ENCODE data around the gene NFASC. TPM values are rescaled to one million over a fixed set of nuclear protein-coding genes. Genes with fewer than 3 reads are reported as not detected.

NFASC gene
- 46.4 TPM for total RNA-seq

GRCh38 chr1:204870160-204870912 lies at the start of gene NFASC:
Gene NFASC, plus strand, starts transcription at chr1:204870862. Its CDS starts 73,454 bp downstream, at chr1:204944316.

GRCh38 chr1:205042911-205043806 lies 172.5 kb downstream of the NFASC start, which contains the start of gene CNTN2:
Gene CNTN2, plus strand, starts transcription at chr1:205043212. Its CDS starts 9,974 bp downstream, at chr1:205053186.

Other genes with a start within 250 kb of the NFASC start
- 20.5 TPM for gene LRRN2, start 185.1 kb upstream of the NFASC start, total RNA-seq
- 37.6 TPM for gene CNTN2, start 172.3 kb downstream of the NFASC start, total RNA-seq
- 3.9 TPM for gene TMEM81, start 213.6 kb downstream of the NFASC start, total RNA-seq